Hepatocyte (in vitro differentiated cells): ENCODE measurements around the gene CA11. TPM values are rescaled to one million over a fixed set of nuclear protein-coding genes. Genes with fewer than 3 reads are reported as not detected.
A peak's percentile ranks its signal among the peaks of the same experiment; 100 is the strongest.

Experiments
- DNase-seq: peaks from one replicate; pipeline ENCODE4 v3.0.0-alpha.2; 2016; ENCODE audit warnings: low spot score
- H2AFZ ChIP-seq: fragments of 200-600 bp; sonication (generic); 2 replicates; pipeline ENCODE4 v1.6.0; 2016; ENCODE audit warnings: antibody characterized with exemption, mild to moderate bottlenecking
- H3K27ac ChIP-seq: fragments of 200-600 bp; sonication (generic); 2 replicates; pipeline ENCODE4 v1.5.1; 2016; ENCODE audit warnings: mild to moderate bottlenecking
- H3K27me3 ChIP-seq: fragments of 200-600 bp; sonication (generic); 2 replicates; pipeline ENCODE4 v1.6.1; 2016
- H3K36me3 ChIP-seq: fragments of 200-600 bp; sonication (generic); replicated peaks from 2 replicates; pipeline ENCODE4 v1.5.1; 2016; ENCODE audit warnings: low read depth; ENCODE audit not compliant: insufficient read depth
- H3K4me1 ChIP-seq: fragments of 200-600 bp; sonication (generic); 2 replicates; pipeline ENCODE4 v1.5.1; 2016; ENCODE audit warnings: mild to moderate bottlenecking, moderate library complexity; ENCODE audit not compliant: insufficient read depth
- H3K4me2 ChIP-seq: fragments of 200-600 bp; sonication (generic); 2 replicates; pipeline ENCODE4 v1.6.0; 2016
- H3K4me3 ChIP-seq: fragments of 200-600 bp; sonication (generic); 2 replicates; pipeline ENCODE4 v1.5.1; 2016; ENCODE audit warnings: mild to moderate bottlenecking
- H3K79me2 ChIP-seq: fragments of 200-600 bp; sonication (generic); 2 replicates; pipeline ENCODE4 v1.6.0; 2017; ENCODE audit warnings: mild to moderate bottlenecking
- H3K9me2 ChIP-seq: fragments of 200-600 bp; sonication (generic); replicated peaks from 2 replicates; pipeline ENCODE4 v1.6.0; 2017; ENCODE audit warnings: mild to moderate bottlenecking; ENCODE audit not compliant: insufficient read depth
- H3K9me3 ChIP-seq: fragments of 200-600 bp; sonication (generic); 2 replicates; pipeline ENCODE4 v1.5.1; 2016; ENCODE audit warnings: low read depth, mild to moderate bottlenecking
- H4K20me1 ChIP-seq: fragments of 200-600 bp; sonication (generic); 2 replicates; pipeline ENCODE4 v1.6.0; 2016; ENCODE audit warnings: mild to moderate bottlenecking; ENCODE audit not compliant: insufficient read depth, poor library complexity, severe bottlenecking
- CTCF ChIP-seq: fragments of 200-600 bp; sonication (generic); IDR thresholded peaks from 2 replicates; pipeline ENCODE4 v1.5.1; 2016; ENCODE audit warnings: antibody characterized with exemption, mild to moderate bottlenecking; ENCODE audit not compliant: poor library complexity
- EZH2 ChIP-seq: fragments of 200-600 bp; sonication (generic); IDR thresholded peaks from 2 replicates; pipeline ENCODE4 v1.6.1; 2016; ENCODE audit warnings: antibody characterized with exemption, mild to moderate bottlenecking, borderline replicate concordance
- EZH2phosphoT487 ChIP-seq: fragments of 200-600 bp; sonication (generic); IDR thresholded peaks from one replicate; pipeline ENCODE4 v1.6.1; 2018; ENCODE audit warnings: antibody characterized with exemption, mild to moderate bottlenecking, low read depth, moderate library complexity; ENCODE audit not compliant: unreplicated experiment, severe bottlenecking
- WGBS: methylation state at CpG from one replicate; pipeline ENCODE4 v1.1.6; 2016; ENCODE audit warnings: low lambda C conversion rate; ENCODE audit errors: missing lambda C conversion rate; 5-methylcytosine and 5-hydroxymethylcytosine counted together
- polyA plus RNA-seq: library from polyadenylated mRNA; unstranded; fragments of >200 nt; fragmentation: Nextera tagmentation; extraction: Ambion mirVana; gene quantifications from 2 replicates; pipeline ENCODE4 v1.2.1, GENCODE V29; 2016
- total RNA-seq: library from RNA; depleted of rRNA; stranded (reverse); fragments of >200 nt; gene quantifications from 2 replicates; pipeline ENCODE4 v1.2.3, GENCODE V29; 2014

CA11 gene
- total and polyA plus RNA-seq, 2 experiments from 2014 or later: 12.0 to 43.6 TPM

GRCh38 chr19:48627201-48627864, 18.7 kb downstream of the CA11 start:
- WGBS: 79% methylated on average over 6 of the region's 6 CpGs
- TF ChIP-seq EZH2 (no peak), CTCF (no peak), EZH2phosphoT487 (no peak)
- Histone ChIP-seq H3K4me2 (peak overlapping the region; percentile 33), H3K27ac (peak overlapping the region; percentile 89), H3K9me2 (no peaks in the 10 kb centered on the region), H4K20me1 (no peaks in the 10 kb centered on the region), H3K27me3 (no peaks in the 10 kb centered on the region), H3K4me3 (no peak overlapping the region), H3K4me1 (peaks cover 40% of the 10 kb centered on the region), H3K79me2 (peaks cover 21% of the 10 kb centered on the region), H3K9me3 (no peaks in the 10 kb centered on the region), H2AFZ (no peak overlapping the region), H3K36me3 (no peaks in the 10 kb centered on the region)
- DNase-seq: peak; percentile 56

GRCh38 chr19:48625891-48626327, 20.1 kb downstream of the CA11 start:
- H3K27ac ChIP-seq: no peak overlapping the region
- H3K79me2 ChIP-seq: peaks cover 21% of the 10 kb centered on the region
- no peaks in the 10 kb centered on the region for H4K20me1 ChIP-seq
- H3K9me2 ChIP-seq: no peaks in the 10 kb centered on the region
- H3K4me2 ChIP-seq: peak overlapping the region; percentile 82
- no peaks in the 10 kb centered on the region for H3K9me3 ChIP-seq
- peak; percentile 21 for DNase-seq
- TF ChIP-seq EZH2: no peak
- no peak for TF ChIP-seq CTCF
- no peak for TF ChIP-seq EZH2phosphoT487
- peaks cover 36% of the 10 kb centered on the region for H3K4me1 ChIP-seq
- H3K36me3 ChIP-seq: no peaks in the 10 kb centered on the region
- WGBS: 91% methylated on average over 30 of the region's 30 CpGs
- H2AFZ ChIP-seq: no peak overlapping the region
- no peaks in the 10 kb centered on the region for H3K27me3 ChIP-seq
- H3K4me3 ChIP-seq: no peak overlapping the region

- H3K9me3 ChIP-seq: no peaks in the 10 kb centered on the region
- H3K4me3 ChIP-seq: peak overlapping the region; percentile 65
- H4K20me1 ChIP-seq: no peaks in the 10 kb centered on the region
- WGBS: 45% methylated on average over 20 of the region's 24 CpGs
- peak overlapping the region; percentile 90 for H3K27ac ChIP-seq
- no peak for TF ChIP-seq EZH2phosphoT487
- TF ChIP-seq EZH2: no peak
- no peak for TF ChIP-seq CTCF
- peaks cover 28% of the 10 kb centered on the region for H3K4me1 ChIP-seq
- H3K4me2 ChIP-seq: peak overlapping the region; percentile 82
- peaks cover 23% of the 10 kb centered on the region for H3K79me2 ChIP-seq
- no peaks in the 10 kb centered on the region for H3K36me3 ChIP-seq
- no peak overlapping the region for H2AFZ ChIP-seq
- peak; percentile 73 for DNase-seq
- H3K27me3 ChIP-seq: no peaks in the 10 kb centered on the region
- no peaks in the 10 kb centered on the region for H3K9me2 ChIP-seq
Observed at GRCh38 chr19:48624791-48625723, 20.9 kb downstream of the CA11 start.
